Uterus (tissue), 4 donors: ENCODE results near the gene ST3GAL2. TPM values are rescaled to one million over a fixed set of nuclear protein-coding genes. Genes with fewer than 3 reads are reported as not detected.
"Not testable (repeated sequence)": the region's sequence is repeated elsewhere in the genome, so short reads cannot be mapped to it uniquely, and the experiment has no call there.

Experiments
- DNase-seq, 2 donors: peaks; one replicate each; pipeline ENCODE4 v3.0.0-alpha.2; 2019 to 2020
- H3K27ac ChIP-seq, 2 donors: fragments of 200-600 bp; sonication (generic); 1 replicate in 1 of 2; 2 replicates in 1 of 2; pipeline ENCODE4 v1.5.1; 2016 to 2018
- H3K27me3 ChIP-seq, 2 donors: fragments of 200-600 bp; sonication (generic); one replicate each; pipeline ENCODE4 v1.5.1; 2018 to 2019; ENCODE audit warnings: control low read depth in 1 of 2
- H3K36me3 ChIP-seq, 2 donors: fragments of 200-600 bp; sonication (generic); one replicate each; pipeline ENCODE4 v1.5.1; 2019; ENCODE audit warnings: control low read depth in 1 of 2
- H3K4me1 ChIP-seq, 2 donors: fragments of 200-600 bp; sonication (generic); one replicate each; pipeline ENCODE4 v1.5.1; 2018 to 2019; ENCODE audit warnings: control low read depth in 1 of 2
- H3K4me3 ChIP-seq, 2 donors: fragments of 200-600 bp; sonication (generic); 1 replicate in 1 of 2; 2 replicates in 1 of 2; pipeline ENCODE4 v1.5.1; 2018 to 2019; ENCODE audit warnings: mild to moderate bottlenecking in 1 of 2
- H3K9me3 ChIP-seq, 2 donors: fragments of 200-600 bp; sonication (generic); one replicate each; pipeline ENCODE4 v1.5.1; 2019; ENCODE audit warnings: control low read depth in 1 of 2
- POLR2A ChIP-seq, 2 donors: fragments of 450-650 bp; IDR thresholded peaks; one replicate each; pipeline ENCODE4 v1.6.1; 2016; ENCODE audit warnings: antibody characterized with exemption in 2 of 2, mild to moderate bottlenecking in 1 of 2, moderate library complexity in 1 of 2
- intact Hi-C: fragments of 100-400 bp; cut with DNase I; formaldehyde crosslinking; loops from one replicate; pipeline ENCODE4 v1.15.1; 2023; ENCODE audit warnings: low total_unique reads
- total RNA-seq, 4 donors: library from RNA; depleted of rRNA in 3 of 4; stranded (reverse); fragments of >200 nt in 3 of 4; gene quantifications; one replicate each; pipeline versions ENCODE4 v1.1.0 to v1.2.4, GENCODE V29; 2014 to 2023
- TF ChIP-seq, protein P1 (sequence below), 4 experiments: fragments of 200-600 bp in 2 of 4; fragments of 450-650 bp in 2 of 4; sonication (generic) in 2 of 4; IDR thresholded peaks; one replicate each; pipeline ENCODE4 v1.5.1; 2016 to 2019; ENCODE audit warnings: antibody characterized with exemption in 4 of 4, mild to moderate bottlenecking in 2 of 4, moderate library complexity in 1 of 4
- donor health status: DM: yes; HTN: yes; CAD: no.

The ST3GAL2 gene
- total RNA-seq, 4 donors from 2014 or later, result 6.2 to 57.9 (median 27.5) TPM

DNA sequence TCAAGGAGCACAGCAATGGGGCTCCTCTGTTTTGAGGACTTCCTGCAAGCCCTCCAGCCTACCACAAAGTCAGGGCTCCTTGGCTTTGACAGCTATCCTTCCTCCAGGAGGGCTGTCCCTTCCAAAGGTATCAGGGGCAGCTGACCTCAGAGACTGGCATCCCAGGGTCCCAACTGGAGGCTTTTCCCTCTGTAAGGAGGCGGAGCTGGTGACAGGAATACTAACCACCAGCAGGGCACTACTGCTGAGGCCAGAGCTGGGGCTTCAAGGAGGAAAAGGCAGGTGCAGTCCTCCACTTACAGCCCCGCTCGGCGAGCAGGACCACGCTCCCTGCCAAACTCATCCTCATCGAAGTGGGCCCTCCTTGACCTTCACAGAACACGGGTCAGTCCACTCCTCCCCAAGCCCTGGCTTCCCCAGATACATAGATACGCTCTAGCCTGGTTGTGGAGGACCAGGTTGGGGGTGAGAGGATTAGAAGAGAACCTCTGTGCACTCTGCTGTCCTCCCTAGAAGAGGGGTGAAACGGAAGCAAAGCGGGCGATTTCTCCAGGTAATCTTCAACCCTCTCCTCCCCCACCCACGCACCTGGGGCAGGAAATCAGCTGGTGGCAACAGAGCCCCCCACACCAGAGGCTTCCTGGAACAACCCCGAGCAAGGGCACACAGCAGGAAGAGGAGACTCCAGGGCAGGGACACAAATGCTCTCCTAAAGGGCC lies 20.5 kb downstream of the ST3GAL2 start:
- intact Hi-C loops, result no loop called here
- no peaks in the 10 kb centered on the region for H3K9me3 ChIP-seq
- no peak overlapping the region for H3K27ac ChIP-seq
- DNase-seq, result no peak
- TF ChIP-seq, protein P1, sequence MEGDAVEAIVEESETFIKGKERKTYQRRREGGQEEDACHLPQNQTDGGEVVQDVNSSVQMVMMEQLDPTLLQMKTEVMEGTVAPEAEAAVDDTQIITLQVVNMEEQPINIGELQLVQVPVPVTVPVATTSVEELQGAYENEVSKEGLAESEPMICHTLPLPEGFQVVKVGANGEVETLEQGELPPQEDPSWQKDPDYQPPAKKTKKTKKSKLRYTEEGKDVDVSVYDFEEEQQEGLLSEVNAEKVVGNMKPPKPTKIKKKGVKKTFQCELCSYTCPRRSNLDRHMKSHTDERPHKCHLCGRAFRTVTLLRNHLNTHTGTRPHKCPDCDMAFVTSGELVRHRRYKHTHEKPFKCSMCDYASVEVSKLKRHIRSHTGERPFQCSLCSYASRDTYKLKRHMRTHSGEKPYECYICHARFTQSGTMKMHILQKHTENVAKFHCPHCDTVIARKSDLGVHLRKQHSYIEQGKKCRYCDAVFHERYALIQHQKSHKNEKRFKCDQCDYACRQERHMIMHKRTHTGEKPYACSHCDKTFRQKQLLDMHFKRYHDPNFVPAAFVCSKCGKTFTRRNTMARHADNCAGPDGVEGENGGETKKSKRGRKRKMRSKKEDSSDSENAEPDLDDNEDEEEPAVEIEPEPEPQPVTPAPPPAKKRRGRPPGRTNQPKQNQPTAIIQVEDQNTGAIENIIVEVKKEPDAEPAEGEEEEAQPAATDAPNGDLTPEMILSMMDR (IDR thresholded peaks at IDR 0.05), result no peak
- TF ChIP-seq POLR2A (IDR thresholded peaks at IDR 0.05), result no peak
- no peak overlapping the region for H3K4me3 ChIP-seq
- H3K4me1 ChIP-seq, result peaks cover 0 to 6% of the 10 kb centered on the region in 2 donors
- H3K27me3 ChIP-seq, result no peaks in the 10 kb centered on the region
- no peaks in the 10 kb centered on the region for H3K36me3 ChIP-seq

DNA sequence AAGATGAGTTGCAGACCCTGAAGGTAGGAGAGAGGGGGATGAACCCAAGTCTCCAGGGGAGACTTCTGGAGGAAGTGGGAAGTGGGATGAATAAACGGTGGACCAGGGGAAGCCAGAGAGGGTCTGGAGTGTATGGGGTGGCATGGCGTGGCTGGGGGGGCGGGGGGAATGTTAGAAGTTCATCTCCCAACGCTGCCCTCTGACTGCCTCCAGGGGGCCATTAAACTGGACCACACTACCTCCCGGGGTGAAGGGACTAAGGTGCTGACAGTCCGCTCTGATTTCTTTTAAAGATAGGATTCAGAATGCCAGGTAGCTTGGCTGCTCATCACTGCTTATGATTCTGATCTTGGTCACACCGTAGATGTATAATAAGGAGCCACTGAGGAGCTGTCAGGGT lies 21.2 kb downstream of the ST3GAL2 start:
- no peaks in the 10 kb centered on the region for H3K36me3 ChIP-seq
- no peak for DNase-seq
- H3K27ac ChIP-seq, result no peak overlapping the region
- intact Hi-C loops, result no loop called here
- H3K4me3 ChIP-seq, result no peak overlapping the region
- peaks cover 0 to 6% of the 10 kb centered on the region in 2 donors for H3K4me1 ChIP-seq
- no peaks in the 10 kb centered on the region for H3K27me3 ChIP-seq
- TF ChIP-seq POLR2A (IDR thresholded peaks at IDR 0.05), result no peak
- TF ChIP-seq, protein P1 (IDR thresholded peaks at IDR 0.05), result no peak
- H3K9me3 ChIP-seq, result no peaks in the 10 kb centered on the region

DNA sequence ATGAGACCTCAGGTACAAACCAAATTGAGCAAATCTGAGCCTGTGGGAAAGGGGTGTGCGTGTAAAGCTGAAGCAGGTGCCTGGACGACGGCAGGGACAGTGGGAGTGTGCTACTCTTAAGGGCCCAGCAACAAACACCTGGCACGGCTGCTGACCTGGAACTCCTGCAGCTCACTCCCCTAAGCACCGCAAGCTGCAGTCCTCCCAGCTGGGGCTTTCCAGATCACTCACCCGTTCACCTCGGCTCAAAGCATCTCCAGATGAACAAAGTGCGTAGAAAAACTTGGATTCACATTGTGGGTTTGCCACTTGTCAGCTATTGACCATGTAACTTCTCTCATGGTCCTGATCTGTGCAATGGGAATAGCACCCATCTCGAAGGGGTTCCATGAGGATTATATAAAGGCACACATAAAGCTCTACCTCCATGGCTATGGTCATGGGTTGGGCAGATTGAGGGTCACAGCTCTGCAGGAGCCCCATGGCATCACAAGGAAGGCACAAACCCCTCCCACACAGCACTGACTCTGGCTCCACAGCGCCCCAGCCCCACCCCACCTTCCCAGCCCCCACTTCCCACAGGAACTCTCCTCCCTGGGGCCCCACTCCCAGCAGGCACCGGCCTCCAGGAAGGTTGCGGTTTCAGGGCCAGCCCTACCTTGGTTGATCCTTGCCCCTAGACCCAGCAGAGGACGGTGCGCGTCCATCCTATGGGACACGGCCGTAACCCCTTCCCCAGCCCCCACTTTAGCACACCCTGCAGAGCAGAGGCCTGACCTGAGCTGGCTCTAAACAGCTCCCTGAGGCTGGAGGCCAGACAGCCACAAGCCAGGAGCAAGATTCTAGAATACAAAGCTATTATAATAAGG lies 21.9 kb downstream of the ST3GAL2 start:
- Histone ChIP-seq H3K4me3 (no peak overlapping the region), H3K36me3 (no peaks in the 10 kb centered on the region), H3K27ac (no peak overlapping the region), H3K9me3 (no peaks in the 10 kb centered on the region), H3K27me3 (no peaks in the 10 kb centered on the region), H3K4me1 (peaks cover 0 to 6% of the 10 kb centered on the region in 2 donors)
- intact Hi-C loops, result no loop called here
- DNase-seq, result no peak
- no peak for TF ChIP-seq POLR2A (IDR thresholded peaks at IDR 0.05)
- TF ChIP-seq, protein P1 (IDR thresholded peaks at IDR 0.05), result no peak

DNA sequence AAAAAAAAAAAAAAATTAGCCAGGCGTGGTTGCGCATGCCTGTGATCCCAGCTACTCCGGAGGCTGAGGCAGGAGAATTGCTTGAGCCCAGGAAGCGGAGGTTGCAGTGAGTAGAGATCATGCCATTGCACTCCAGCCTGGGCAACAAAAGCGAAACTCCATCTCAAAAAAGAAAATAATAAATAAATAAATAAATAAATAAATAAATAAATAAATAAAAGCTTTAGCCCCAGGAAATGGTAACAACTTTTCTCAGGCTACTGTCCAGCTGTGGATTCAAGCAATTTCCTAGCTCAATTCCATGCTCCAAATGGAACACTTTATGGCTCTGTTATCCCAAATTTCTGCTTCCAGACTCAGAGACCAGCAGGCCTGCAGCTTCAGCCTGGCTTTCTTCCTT lies 25.3 kb downstream of the ST3GAL2 start:
- intact Hi-C loops, H3K36me3 ChIP-seq, H3K27ac ChIP-seq, H3K9me3 ChIP-seq, DNase-seq, H3K4me3 ChIP-seq, H3K4me1 ChIP-seq, H3K27me3 ChIP-seq: not testable (repeated sequence)

DNA sequence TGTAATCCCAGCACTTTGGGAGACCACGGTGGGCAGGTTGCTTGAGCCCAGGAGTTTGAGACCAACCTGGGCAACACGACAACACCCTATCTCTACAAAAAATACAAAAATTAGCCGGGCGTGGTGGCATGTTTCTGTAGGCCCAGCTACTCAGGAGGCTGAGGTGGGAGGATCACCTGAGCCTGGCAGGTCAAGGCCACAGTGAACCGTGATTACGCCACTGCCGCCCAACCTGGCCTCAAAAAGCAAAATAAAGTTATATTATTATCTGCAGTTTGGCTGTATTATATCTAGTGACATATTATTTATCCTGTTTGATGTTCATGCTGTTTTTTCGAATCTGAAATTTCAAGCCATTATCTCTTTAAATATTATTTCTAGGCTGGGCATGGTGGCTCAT lies 26.5 kb downstream of the ST3GAL2 start:
- intact Hi-C loops, result no loop called here
- Histone ChIP-seq H3K4me3 (no peak overlapping the region), H3K4me1 (no peaks in the 10 kb centered on the region), H3K36me3 (no peaks in the 10 kb centered on the region), H3K27ac (no peak overlapping the region), H3K9me3 (no peaks in the 10 kb centered on the region), H3K27me3 (no peaks in the 10 kb centered on the region)
- no peak for TF ChIP-seq POLR2A (IDR thresholded peaks at IDR 0.05)
- TF ChIP-seq, protein P1 (IDR thresholded peaks at IDR 0.05), result no peak
- no peak for DNase-seq
